Fibroblast of lung (primary cell): Measurements from ENCODE around the gene MTX3.

Source experiments
- EZH2 ChIP-seq: IDR thresholded peaks from 2 replicates; pipeline ENCODE4 v1.5.1; 2012; ENCODE audit warnings: low read length, control low read depth, mild to moderate bottlenecking; ENCODE audit errors: missing control alignments
- TF ChIP-seq, protein P1 (sequence below), 2 donors: IDR thresholded peaks in 1 of 2; conservative IDR thresholded peaks in 1 of 2; 1 replicate in 1 of 2; 2 replicates in 1 of 2; pipeline ENCODE4 v1.5.1; 2011 to 2012; ENCODE audit warnings: low read length in 2 of 2, control low read depth in 1 of 2, inconsistent platforms in 1 of 2, low read depth in 1 of 2, mild to moderate bottlenecking in 1 of 2

DNA sequence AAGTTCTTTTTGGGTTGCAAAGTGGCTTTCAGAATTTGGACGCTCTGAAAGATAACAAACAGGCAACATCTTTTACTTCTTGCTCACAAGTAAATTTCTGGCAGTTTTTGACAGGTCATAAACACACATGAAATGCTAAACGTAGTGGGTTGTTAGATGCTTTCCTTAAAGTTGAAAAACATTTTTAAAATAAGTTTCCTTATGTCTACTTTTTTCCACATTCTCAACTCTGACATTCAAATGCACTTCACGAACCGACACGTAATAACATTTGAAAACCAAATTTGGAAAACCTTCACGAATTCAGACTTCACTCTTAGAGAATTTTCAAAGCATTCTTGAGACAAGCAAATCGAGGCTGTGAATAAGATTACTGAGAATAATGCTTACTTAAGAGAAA, 26.9 kb downstream of the MTX3 start:
- TF ChIP-seq, protein P1, sequence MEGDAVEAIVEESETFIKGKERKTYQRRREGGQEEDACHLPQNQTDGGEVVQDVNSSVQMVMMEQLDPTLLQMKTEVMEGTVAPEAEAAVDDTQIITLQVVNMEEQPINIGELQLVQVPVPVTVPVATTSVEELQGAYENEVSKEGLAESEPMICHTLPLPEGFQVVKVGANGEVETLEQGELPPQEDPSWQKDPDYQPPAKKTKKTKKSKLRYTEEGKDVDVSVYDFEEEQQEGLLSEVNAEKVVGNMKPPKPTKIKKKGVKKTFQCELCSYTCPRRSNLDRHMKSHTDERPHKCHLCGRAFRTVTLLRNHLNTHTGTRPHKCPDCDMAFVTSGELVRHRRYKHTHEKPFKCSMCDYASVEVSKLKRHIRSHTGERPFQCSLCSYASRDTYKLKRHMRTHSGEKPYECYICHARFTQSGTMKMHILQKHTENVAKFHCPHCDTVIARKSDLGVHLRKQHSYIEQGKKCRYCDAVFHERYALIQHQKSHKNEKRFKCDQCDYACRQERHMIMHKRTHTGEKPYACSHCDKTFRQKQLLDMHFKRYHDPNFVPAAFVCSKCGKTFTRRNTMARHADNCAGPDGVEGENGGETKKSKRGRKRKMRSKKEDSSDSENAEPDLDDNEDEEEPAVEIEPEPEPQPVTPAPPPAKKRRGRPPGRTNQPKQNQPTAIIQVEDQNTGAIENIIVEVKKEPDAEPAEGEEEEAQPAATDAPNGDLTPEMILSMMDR (conservative IDR thresholded peaks at IDR 0.05 in 1 of 2, IDR thresholded peaks at IDR 0.05 in 1 of 2; ENCODE audit: low read depth in 1 of 2, low read length in 2 of 2): no peak
- TF ChIP-seq EZH2: no peak
